IPS DF 6.9 (cell line): ENCODE measurements around the gene MBLAC2.

Experiments used
- DNase-seq: peaks from one replicate; pipeline ENCODE4 v3.0.0-alpha.2; 2013; ENCODE audit warnings: low read depth, low spot score
- H3K27ac ChIP-seq: one replicate; pipeline ENCODE4 v1.5.1; 2013; ENCODE audit warnings: low read length, control low read depth
- H3K27me3 ChIP-seq: 2 replicates; pipeline ENCODE4 v1.6.1; 2013; ENCODE audit warnings: mild to moderate bottlenecking, low read length; ENCODE audit not compliant: control insufficient read depth, insufficient read depth
- H3K36me3 ChIP-seq: 2 replicates; pipeline ENCODE4 v1.6.1; 2013; ENCODE audit warnings: low read length; ENCODE audit not compliant: control insufficient read depth, insufficient read depth
- H3K4me1 ChIP-seq: 2 replicates; pipeline ENCODE4 v1.6.1; 2013; ENCODE audit warnings: low read length; ENCODE audit not compliant: control insufficient read depth, insufficient read depth
- H3K4me3 ChIP-seq: 2 replicates; pipeline ENCODE4 v1.5.1; 2013; ENCODE audit warnings: mild to moderate bottlenecking, low read length
- H3K9me3 ChIP-seq: 2 replicates; pipeline ENCODE4 v1.6.1; 2013; ENCODE audit warnings: low read length, inconsistent platforms; ENCODE audit not compliant: control insufficient read depth, insufficient read depth
- WGBS: extraction: QIAGEN DNeasy Blood & Tissue Kit; methylation state at CpG from one replicate; pipeline ENCODE4 v1.1.7; 2013; ENCODE audit warnings: mixed read lengths, missing lambda C conversion rate; ENCODE audit not compliant: insufficient read length, insufficient coverage; 5-methylcytosine and 5-hydroxymethylcytosine counted together

Gene MBLAC2

GRCh38 chr5:90484540-90484939 is 10.0 kb upstream of the MBLAC2 start:
- no peak overlapping the region for H3K4me3 ChIP-seq
- no CpG with 5 or more reads among the region's 3 CpGs for WGBS
- peaks cover 2% of the 10 kb centered on the region; the same call in 1 of the 2 replicates for H3K36me3 ChIP-seq
- H3K27ac ChIP-seq, result no peak overlapping the region
- no peaks in the 10 kb centered on the region for H3K27me3 ChIP-seq
- DNase-seq, result no peak
- no peaks in the 10 kb centered on the region for H3K9me3 ChIP-seq
- H3K4me1 ChIP-seq, result peaks cover 4% of the 10 kb centered on the region

DNA sequence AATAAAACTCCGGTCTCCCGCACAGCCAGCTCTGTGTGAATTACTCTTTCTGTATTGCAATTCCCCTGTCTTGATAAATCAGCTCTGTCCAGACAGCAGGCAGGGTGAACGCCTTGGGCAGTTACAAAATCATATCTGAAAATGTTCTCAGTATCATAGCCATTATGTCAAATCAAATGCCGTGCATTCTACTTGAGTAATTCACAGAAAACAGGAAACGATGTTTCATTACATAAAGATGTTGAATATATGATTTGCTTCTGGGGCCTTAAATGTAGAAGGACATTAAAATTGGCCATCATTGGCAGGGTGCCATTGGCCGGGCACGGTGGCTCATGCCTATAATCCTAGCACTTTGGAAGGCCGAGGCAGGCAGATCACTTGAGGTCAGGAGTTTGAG is 8.6 kb upstream of the MBLAC2 start:
- Histone ChIP-seq H3K27me3 (no peaks in the 10 kb centered on the region), H3K36me3 (peaks cover 2% of the 10 kb centered on the region; the same call in 1 of the 2 replicates), H3K4me1 (peaks cover 4% of the 10 kb centered on the region), H3K9me3 (no peaks in the 10 kb centered on the region), H3K27ac (no peak overlapping the region), H3K4me3 (no peak overlapping the region)
- no CpG with 5 or more reads among the region's 8 CpGs for WGBS
- DNase-seq, result no peak

- DNase-seq, result no peak
- no peaks in the 10 kb centered on the region for H3K27me3 ChIP-seq
- no peaks in the 10 kb centered on the region for H3K9me3 ChIP-seq
- H3K27ac ChIP-seq, result no peak overlapping the region
- peaks cover 2% of the 10 kb centered on the region; the same call in 1 of the 2 replicates for H3K36me3 ChIP-seq
- no peak overlapping the region for H3K4me3 ChIP-seq
- WGBS, result no CpG with 5 or more reads among the region's 1 CpG
- H3K4me1 ChIP-seq, result peaks cover 4% of the 10 kb centered on the region
Observed at GRCh38 chr5:90480699-90481098, 6.1 kb upstream of the MBLAC2 start.

DNA sequence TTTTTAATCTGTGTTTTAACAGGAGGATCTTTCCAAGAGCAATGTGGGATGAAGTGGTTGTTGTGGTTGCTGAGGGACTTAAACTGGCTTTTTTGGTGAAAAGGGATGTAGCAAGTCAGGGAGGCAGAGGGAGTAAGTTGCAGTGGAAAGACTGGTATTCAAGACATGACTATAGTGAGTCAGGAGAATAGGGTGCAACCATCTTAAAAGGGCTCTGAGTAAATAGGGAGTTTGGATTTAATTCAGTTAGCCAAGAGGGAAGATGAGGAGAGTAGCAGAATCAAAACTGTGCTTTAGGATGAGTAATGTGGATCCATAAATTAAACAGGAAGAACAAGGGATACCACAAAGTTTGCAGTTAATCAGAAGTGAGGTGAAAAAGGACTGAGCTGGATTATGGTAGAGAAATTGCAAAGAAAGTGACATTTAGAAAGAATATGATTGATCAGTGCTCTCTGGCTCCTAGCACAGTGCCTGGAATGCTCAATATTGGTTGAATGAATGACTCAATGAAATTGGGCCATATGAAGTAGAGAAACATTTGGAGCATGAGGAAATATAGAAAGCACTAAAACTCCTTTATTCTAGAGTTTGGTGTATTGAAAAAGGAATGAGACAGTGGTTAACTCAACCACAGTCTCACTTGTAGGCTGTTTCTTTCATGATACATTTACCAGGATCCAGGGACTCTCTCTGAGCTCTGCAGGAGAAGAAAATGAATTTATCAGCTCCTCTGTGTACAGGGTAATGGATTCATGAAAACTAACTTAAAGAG is 5.2 kb upstream of the MBLAC2 start:
- Histone ChIP-seq H3K36me3 (no peaks in the 10 kb centered on the region), H3K27me3 (no peaks in the 10 kb centered on the region), H3K9me3 (no peaks in the 10 kb centered on the region), H3K27ac (no peak overlapping the region), H3K4me1 (peaks cover 4% of the 10 kb centered on the region), H3K4me3 (no peak overlapping the region)
- DNase-seq, result no peak

DNA sequence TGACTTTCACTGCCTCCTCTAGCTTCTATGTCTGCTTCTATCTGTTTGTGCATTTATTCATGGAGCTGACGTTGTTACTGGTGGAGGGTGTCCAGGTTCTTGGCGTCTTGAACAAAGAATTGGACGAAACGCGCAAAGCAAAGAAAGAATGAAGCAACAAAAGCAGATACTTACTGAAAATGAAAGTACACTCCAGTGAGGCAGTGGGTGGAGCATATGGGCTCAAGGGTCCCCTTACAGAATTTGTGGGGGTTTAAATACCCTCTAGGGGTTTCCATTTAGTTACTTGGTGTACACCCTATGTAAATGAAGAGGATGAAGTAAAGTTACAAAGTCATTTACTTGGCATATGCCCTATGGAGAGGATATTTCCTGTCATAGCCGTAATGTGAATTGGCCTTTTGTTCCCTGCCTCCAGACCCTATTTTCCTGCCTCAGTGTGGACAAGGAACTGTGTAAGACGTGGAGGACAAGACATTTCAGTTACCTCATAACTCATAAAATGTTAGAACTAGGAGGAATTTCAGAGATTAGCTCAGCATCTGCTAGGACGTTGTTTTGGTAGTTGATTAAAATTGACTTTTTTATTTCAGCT is 3.1 kb upstream of the MBLAC2 start:
- H3K4me1 ChIP-seq, result no peaks in the 10 kb centered on the region; the same call in 1 of the 2 replicates
- no CpG with 5 or more reads among the region's 8 CpGs for WGBS
- H3K27ac ChIP-seq, result peak overlapping the region; percentile 77
- H3K36me3 ChIP-seq, result no peaks in the 10 kb centered on the region
- no peak overlapping the region for H3K4me3 ChIP-seq
- no peaks in the 10 kb centered on the region for H3K9me3 ChIP-seq
- DNase-seq, result no peak
- no peaks in the 10 kb centered on the region for H3K27me3 ChIP-seq

DNA sequence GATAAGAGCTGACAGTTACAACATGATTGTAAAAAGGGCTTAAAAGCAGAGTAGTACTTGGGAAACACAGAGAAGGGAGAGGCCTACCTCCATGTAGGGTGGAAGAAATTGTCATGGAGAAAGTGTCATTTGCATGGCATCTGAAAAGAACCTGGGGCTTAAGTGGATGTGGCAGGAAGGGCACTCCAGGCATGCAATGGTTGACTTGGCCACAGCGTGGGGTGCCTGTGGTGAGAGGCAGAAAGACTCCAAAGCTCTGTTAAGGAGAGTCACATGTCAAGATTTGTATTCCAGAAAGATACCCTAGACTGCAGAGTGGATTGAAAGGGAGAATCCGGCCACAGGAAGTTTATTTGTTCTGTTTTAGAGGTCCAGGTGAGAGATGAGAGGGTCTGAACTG is 2.5 kb upstream of the MBLAC2 start:
- no peak for DNase-seq
- H3K27me3 ChIP-seq, result no peaks in the 10 kb centered on the region
- no peaks in the 10 kb centered on the region; the same call in 1 of the 2 replicates for H3K4me1 ChIP-seq
- no peaks in the 10 kb centered on the region for H3K36me3 ChIP-seq
- no CpG with 5 or more reads among the region's 2 CpGs for WGBS
- H3K4me3 ChIP-seq, result no peak overlapping the region
- peak overlapping the region; percentile 77 for H3K27ac ChIP-seq
- no peaks in the 10 kb centered on the region for H3K9me3 ChIP-seq

- H3K4me3 ChIP-seq, result peak overlapping the region; percentile 7; the same call in 1 of the 2 replicates
- no CpG with 5 or more reads among the region's 3 CpGs for WGBS
- H3K36me3 ChIP-seq, result no peaks in the 10 kb centered on the region
- no peak for DNase-seq
- H3K27ac ChIP-seq, result peak overlapping the region; percentile 46
- H3K4me1 ChIP-seq, result no peaks in the 10 kb centered on the region; the same call in 1 of the 2 replicates
- no peaks in the 10 kb centered on the region for H3K9me3 ChIP-seq
- no peaks in the 10 kb centered on the region for H3K27me3 ChIP-seq
Observed at GRCh38 chr5:90476391-90476790, 1.8 kb upstream of the MBLAC2 start.

- H3K27ac ChIP-seq, result no peak overlapping the region
- H3K4me1 ChIP-seq, result no peaks in the 10 kb centered on the region; the same call in 1 of the 2 replicates
- H3K27me3 ChIP-seq, result no peaks in the 10 kb centered on the region
- no peaks in the 10 kb centered on the region for H3K9me3 ChIP-seq
- no CpG with 5 or more reads among the region's 17 CpGs for WGBS
- peak overlapping the region; percentile 65; the same call in 1 of the 2 replicates for H3K4me3 ChIP-seq
- no peak for DNase-seq
- H3K36me3 ChIP-seq, result no peaks in the 10 kb centered on the region
Observed at GRCh38 chr5:90475436-90475980, 937 bp upstream of the MBLAC2 start.

GRCh38 chr5:90473396-90474234 is 956 bp downstream of the MBLAC2 start:
- Histone ChIP-seq H3K27ac (no peak overlapping the region), H3K4me1 (no peaks in the 10 kb centered on the region; the same call in 1 of the 2 replicates), H3K4me3 (peak overlapping the region; percentile 49), H3K9me3 (no peaks in the 10 kb centered on the region), H3K27me3 (no peaks in the 10 kb centered on the region), H3K36me3 (no peaks in the 10 kb centered on the region)
- WGBS, result no CpG with 5 or more reads among the region's 56 CpGs
- no peak for DNase-seq

- Histone ChIP-seq H3K4me3 (peak overlapping the region; percentile 49; the same call in 1 of the 2 replicates), H3K4me1 (no peaks in the 10 kb centered on the region; the same call in 1 of the 2 replicates), H3K27me3 (no peaks in the 10 kb centered on the region), H3K27ac (no peak overlapping the region), H3K36me3 (no peaks in the 10 kb centered on the region), H3K9me3 (no peaks in the 10 kb centered on the region)
- no CpG with 5 or more reads among the region's 9 CpGs for WGBS
- no peak for DNase-seq
Observed at GRCh38 chr5:90472783-90473395, 1.7 kb downstream of the MBLAC2 start.
